ENCODE data around the gene PI4KA.

DNA sequence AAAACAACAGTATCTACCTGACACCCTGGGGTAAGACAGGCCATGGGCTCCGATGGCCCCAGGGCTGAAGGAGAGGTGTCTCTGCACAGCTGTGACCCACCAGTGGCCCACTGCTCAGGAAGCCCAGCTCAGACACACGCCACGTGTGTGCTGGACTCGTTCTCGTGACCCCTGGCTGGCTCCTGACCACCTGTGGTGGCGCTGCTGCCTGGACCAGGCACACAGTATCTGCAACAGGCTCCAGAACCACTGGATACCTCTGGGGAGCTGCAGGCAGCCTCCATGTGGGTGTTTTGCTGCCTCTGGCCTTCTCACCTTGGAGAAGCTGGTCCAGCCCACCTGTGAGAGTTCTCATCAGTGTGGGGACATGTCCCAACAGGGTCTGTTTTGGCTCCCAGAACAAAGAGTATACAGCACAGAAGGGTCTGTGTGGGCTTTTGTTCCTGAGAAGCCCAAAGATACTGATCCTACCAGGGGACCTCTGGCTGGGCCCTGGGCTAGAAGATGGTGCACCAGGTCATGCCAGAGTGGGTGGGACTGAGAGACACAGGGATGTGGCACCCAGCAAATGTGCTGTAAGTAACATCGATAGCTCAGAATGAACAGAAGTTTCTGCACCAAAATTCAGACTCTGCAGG is 106.4 kb downstream of the PI4KA start:
- no peak for TF ChIP-seq RCOR1 (IDR thresholded peaks at IDR 0.05; ENCODE audit: low read length)
- TF ChIP-seq RXRA (IDR thresholded peaks at IDR 0.05; ENCODE audit: borderline replicate concordance, low read depth): no peak
- TF ChIP-seq, protein P1, sequence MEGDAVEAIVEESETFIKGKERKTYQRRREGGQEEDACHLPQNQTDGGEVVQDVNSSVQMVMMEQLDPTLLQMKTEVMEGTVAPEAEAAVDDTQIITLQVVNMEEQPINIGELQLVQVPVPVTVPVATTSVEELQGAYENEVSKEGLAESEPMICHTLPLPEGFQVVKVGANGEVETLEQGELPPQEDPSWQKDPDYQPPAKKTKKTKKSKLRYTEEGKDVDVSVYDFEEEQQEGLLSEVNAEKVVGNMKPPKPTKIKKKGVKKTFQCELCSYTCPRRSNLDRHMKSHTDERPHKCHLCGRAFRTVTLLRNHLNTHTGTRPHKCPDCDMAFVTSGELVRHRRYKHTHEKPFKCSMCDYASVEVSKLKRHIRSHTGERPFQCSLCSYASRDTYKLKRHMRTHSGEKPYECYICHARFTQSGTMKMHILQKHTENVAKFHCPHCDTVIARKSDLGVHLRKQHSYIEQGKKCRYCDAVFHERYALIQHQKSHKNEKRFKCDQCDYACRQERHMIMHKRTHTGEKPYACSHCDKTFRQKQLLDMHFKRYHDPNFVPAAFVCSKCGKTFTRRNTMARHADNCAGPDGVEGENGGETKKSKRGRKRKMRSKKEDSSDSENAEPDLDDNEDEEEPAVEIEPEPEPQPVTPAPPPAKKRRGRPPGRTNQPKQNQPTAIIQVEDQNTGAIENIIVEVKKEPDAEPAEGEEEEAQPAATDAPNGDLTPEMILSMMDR (IDR thresholded peaks at IDR 0.05): no peak
- no peak for TF ChIP-seq CHD2 (IDR thresholded peaks at IDR 0.05; ENCODE audit: low read length, partially characterized antibody)
- TF ChIP-seq ELF1 (IDR thresholded peaks at IDR 0.05): no peak
- no peak for TF ChIP-seq FOXJ3 (CRISPR knock-in tag; IDR thresholded peaks at IDR 0.05)
- TF ChIP-seq, protein P2, sequence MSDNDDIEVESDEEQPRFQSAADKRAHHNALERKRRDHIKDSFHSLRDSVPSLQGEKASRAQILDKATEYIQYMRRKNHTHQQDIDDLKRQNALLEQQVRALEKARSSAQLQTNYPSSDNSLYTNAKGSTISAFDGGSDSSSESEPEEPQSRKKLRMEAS (IDR thresholded peaks at IDR 0.05; ENCODE audit: low read depth): no peak
- no peak for TF ChIP-seq TAF1 (IDR thresholded peaks at IDR 0.05; ENCODE audit: borderline replicate concordance, low read depth, low read length)
- no peak for TF ChIP-seq NRF1 (IDR thresholded peaks at IDR 0.05; ENCODE audit: low read depth, low read length)
- TF ChIP-seq, protein P3, sequence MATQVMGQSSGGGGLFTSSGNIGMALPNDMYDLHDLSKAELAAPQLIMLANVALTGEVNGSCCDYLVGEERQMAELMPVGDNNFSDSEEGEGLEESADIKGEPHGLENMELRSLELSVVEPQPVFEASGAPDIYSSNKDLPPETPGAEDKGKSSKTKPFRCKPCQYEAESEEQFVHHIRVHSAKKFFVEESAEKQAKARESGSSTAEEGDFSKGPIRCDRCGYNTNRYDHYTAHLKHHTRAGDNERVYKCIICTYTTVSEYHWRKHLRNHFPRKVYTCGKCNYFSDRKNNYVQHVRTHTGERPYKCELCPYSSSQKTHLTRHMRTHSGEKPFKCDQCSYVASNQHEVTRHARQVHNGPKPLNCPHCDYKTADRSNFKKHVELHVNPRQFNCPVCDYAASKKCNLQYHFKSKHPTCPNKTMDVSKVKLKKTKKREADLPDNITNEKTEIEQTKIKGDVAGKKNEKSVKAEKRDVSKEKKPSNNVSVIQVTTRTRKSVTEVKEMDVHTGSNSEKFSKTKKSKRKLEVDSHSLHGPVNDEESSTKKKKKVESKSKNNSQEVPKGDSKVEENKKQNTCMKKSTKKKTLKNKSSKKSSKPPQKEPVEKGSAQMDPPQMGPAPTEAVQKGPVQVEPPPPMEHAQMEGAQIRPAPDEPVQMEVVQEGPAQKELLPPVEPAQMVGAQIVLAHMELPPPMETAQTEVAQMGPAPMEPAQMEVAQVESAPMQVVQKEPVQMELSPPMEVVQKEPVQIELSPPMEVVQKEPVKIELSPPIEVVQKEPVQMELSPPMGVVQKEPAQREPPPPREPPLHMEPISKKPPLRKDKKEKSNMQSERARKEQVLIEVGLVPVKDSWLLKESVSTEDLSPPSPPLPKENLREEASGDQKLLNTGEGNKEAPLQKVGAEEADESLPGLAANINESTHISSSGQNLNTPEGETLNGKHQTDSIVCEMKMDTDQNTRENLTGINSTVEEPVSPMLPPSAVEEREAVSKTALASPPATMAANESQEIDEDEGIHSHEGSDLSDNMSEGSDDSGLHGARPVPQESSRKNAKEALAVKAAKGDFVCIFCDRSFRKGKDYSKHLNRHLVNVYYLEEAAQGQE (IDR thresholded peaks at IDR 0.05; ENCODE audit: low read depth, low read length): no peak
- TF ChIP-seq EP300 (IDR thresholded peaks at IDR 0.05; ENCODE audit: borderline replicate concordance in 1 of 2, low read depth in 1 of 2, low read length in 1 of 2): no peak

Measured in SK-N-SH (cell line).